Gastrocnemius medialis (tissue), 4 donors: Measurements from ENCODE around the gene NHERF2. TPM values are rescaled to one million over a fixed set of nuclear protein-coding genes. Genes with fewer than 3 reads are reported as not detected.

Experiments used
- ATAC-seq, 2 donors: fragments of 150-250 bp; one replicate each; pipeline ENCODE4 v1.9.1; 2016
- DNase-seq, 2 donors: peaks; one replicate each; pipeline ENCODE4 v3.0.0-alpha.2; 2019
- H3K27ac ChIP-seq, 4 donors: fragments of 200-600 bp; sonication (generic); 1 replicate in 1 of 4; 2 replicates in 3 of 4; pipeline ENCODE4 v1.5.1; 2016 to 2018; ENCODE audit warnings: mild to moderate bottlenecking in 2 of 4, moderate library complexity in 1 of 4
- H3K27me3 ChIP-seq, 3 donors: fragments of 200-600 bp; sonication (generic) in 2 of 3; 1 replicate in 1 of 3; 2 replicates in 2 of 3; pipeline versions ENCODE4 v1.5.1 to v1.6.0; 2016 to 2019; ENCODE audit warnings: mild to moderate bottlenecking in 1 of 3, moderate library complexity in 1 of 3
- H3K36me3 ChIP-seq, 2 donors: fragments of 200-600 bp; sonication (generic) in 1 of 2; one replicate each; pipeline ENCODE4 v1.5.1; 2017 to 2018
- H3K4me1 ChIP-seq, 2 donors: fragments of 200-600 bp; sonication (generic) in 1 of 2; one replicate each; pipeline ENCODE4 v1.5.1; 2016 to 2017; ENCODE audit warnings: mild to moderate bottlenecking in 2 of 2
- H3K4me3 ChIP-seq, 4 donors: fragments of 200-600 bp; sonication (generic) in 3 of 4; 1 replicate in 1 of 4; 2 replicates in 3 of 4; pipeline ENCODE4 v1.5.1; 2016 to 2019; ENCODE audit warnings: mild to moderate bottlenecking in 2 of 4
- H3K9me3 ChIP-seq, 3 donors: fragments of 200-600 bp; sonication (generic) in 2 of 3; 1 replicate in 1 of 3; 2 replicates in 2 of 3; pipeline ENCODE4 v1.5.1; 2016 to 2019
- CTCF ChIP-seq, 5 experiments: fragments of 450-650 bp in 3 of 5; fragments of 200-600 bp in 2 of 5; sonication (generic) in 2 of 5; IDR thresholded peaks in 4 of 5; conservative IDR thresholded peaks in 1 of 5; 1 replicate in 4 of 5; 2 replicates in 1 of 5; pipeline ENCODE4 v1.5.1; 2016 to 2019; ENCODE audit warnings: antibody characterized with exemption in 5 of 5, mild to moderate bottlenecking in 3 of 5, moderate library complexity in 3 of 5
- POLR2A ChIP-seq, 2 donors: fragments of 450-650 bp; IDR thresholded peaks; one replicate each; pipeline ENCODE4 v1.6.1; 2017; ENCODE audit warnings: antibody characterized with exemption in 2 of 2, mild to moderate bottlenecking in 2 of 2, moderate library complexity in 2 of 2
- in situ Hi-C, 4 donors: fragments of 200-750 bp; cut with MboI; loops; one replicate each; pipeline versions ENCODE4 v1.15.0 to v1.8.0; 2017; ENCODE audit warnings: low sequenced_read_pairs in 4 of 4
- intact Hi-C: fragments of 100-400 bp; cut with DNase I; formaldehyde crosslinking; loops from one replicate; pipeline ENCODE4 v1.15.1; 2023; ENCODE audit warnings: low total_unique reads
- total RNA-seq, 4 donors: library from RNA; depleted of rRNA; stranded (reverse); fragments of >200 nt; gene quantifications; one replicate each; pipeline versions ENCODE4 v1.1.0 to v1.2.3, GENCODE V29; 2016

Gene NHERF2
- total RNA-seq, 4 donors from 2014 or later: 51.6 to 86.9 (median 74.4) TPM

- in situ Hi-C loops: no loop called here
- DNase-seq (no peak), ATAC-seq (no peak)
- intact Hi-C loops: loop anchor here (10.0 kb wide), 1 partner anchor 532 kb away; the partner anchor contains the start of genes CEMP1 and PDPK1
- H3K36me3 ChIP-seq: peaks cover 0 to 54% of the 10 kb centered on the region in 2 donors
- no peak for TF ChIP-seq CTCF (IDR thresholded peaks at IDR 0.05 in 4 of 5, conservative IDR thresholded peaks at IDR 0.05 in 1 of 5)
- TF ChIP-seq POLR2A (IDR thresholded peaks at IDR 0.05): no peak
- H3K27me3 ChIP-seq: no peaks in the 10 kb centered on the region
- H3K4me3 ChIP-seq: no peak overlapping the region
- H3K9me3 ChIP-seq: no peaks in the 10 kb centered on the region
- peaks cover 30 to 44% of the 10 kb centered on the region in 2 donors for H3K4me1 ChIP-seq
- no peak overlapping the region for H3K27ac ChIP-seq
These were observed 24.1 kb upstream of the NHERF2 start for GRCh38 chr16:2002406-2003230.

- in situ Hi-C loops (no loop called here), intact Hi-C loops (loop anchor here (10.0 kb wide), 1 partner anchor 531 kb away; the partner anchor contains the start of genes CEMP1 and PDPK1)
- peak overlapping the region in 3 of 4 donors; percentile 65 to 79 (median 78) for H3K27ac ChIP-seq
- no peak for ATAC-seq
- peaks cover 38 to 51% of the 10 kb centered on the region in 2 donors for H3K4me1 ChIP-seq
- TF ChIP-seq POLR2A (IDR thresholded peaks at IDR 0.05): no peak
- no peak for TF ChIP-seq CTCF (IDR thresholded peaks at IDR 0.05 in 4 of 5, conservative IDR thresholded peaks at IDR 0.05 in 1 of 5)
- H3K4me3 ChIP-seq: no peak overlapping the region
- peaks cover 0 to 47% of the 10 kb centered on the region in 2 donors for H3K36me3 ChIP-seq
- DNase-seq: no peak
- no peaks in the 10 kb centered on the region for H3K27me3 ChIP-seq
- no peaks in the 10 kb centered on the region for H3K9me3 ChIP-seq
These were observed 23.4 kb upstream of the NHERF2 start for GRCh38 chr16:2003231-2003826.

GRCh38 chr16:2003827-2004641 is 22.7 kb upstream of the NHERF2 start:
- H3K9me3 ChIP-seq: no peaks in the 10 kb centered on the region
- no peaks in the 10 kb centered on the region for H3K27me3 ChIP-seq
- H3K36me3 ChIP-seq: peaks cover 0 to 40% of the 10 kb centered on the region in 2 donors
- H3K4me1 ChIP-seq: peaks cover 45 to 58% of the 10 kb centered on the region in 2 donors
- TF ChIP-seq CTCF (IDR thresholded peaks at IDR 0.05 in 4 of 5, conservative IDR thresholded peaks at IDR 0.05 in 1 of 5) (peak; percentile 94 to 98 (median 96)), POLR2A (IDR thresholded peaks at IDR 0.05) (no peak)
- ATAC-seq (peak; percentile 96 to 97), DNase-seq (peak; percentile 92 to 97)
- in situ Hi-C loops (no loop called here), intact Hi-C loops (loop anchor here (10.0 kb wide), 1 partner anchor 531 kb away; the partner anchor contains the start of genes CEMP1 and PDPK1)
- H3K27ac ChIP-seq: peak overlapping the region; percentile 78 to 81 (median 79)
- H3K4me3 ChIP-seq: peak overlapping the region in 2 of 4 donors; percentile 7 to 29

GRCh38 chr16:2004795-2005517 is 21.7 kb upstream of the NHERF2 start:
- Histone ChIP-seq H3K27me3 (no peaks in the 10 kb centered on the region), H3K27ac (peak overlapping the region in 3 of 4 donors; percentile 78 to 81 (median 79)), H3K9me3 (no peaks in the 10 kb centered on the region), H3K4me3 (no peak overlapping the region), H3K36me3 (peaks cover 0 to 30% of the 10 kb centered on the region in 2 donors), H3K4me1 (peaks cover 45 to 59% of the 10 kb centered on the region in 2 donors)
- intact Hi-C loops: loop anchor here (5.0 to 10.0 kb wide), 2 partner anchors 262 to 530 kb away; partner anchors contain the start of genes CEMP1, PDPK1 and RNPS1
- DNase-seq (no peak), ATAC-seq (no peak)
- TF ChIP-seq CTCF (IDR thresholded peaks at IDR 0.05 in 4 of 5, conservative IDR thresholded peaks at IDR 0.05 in 1 of 5) (no peak), POLR2A (IDR thresholded peaks at IDR 0.05) (no peak)
- in situ Hi-C loops: no loop called here
